Right cardiac atrium (tissue), 5 donors: Measurements from ENCODE around the gene EBF3. TPM values are rescaled to one million over a fixed set of nuclear protein-coding genes. Genes with fewer than 3 reads are reported as not detected.

Source experiments
- ATAC-seq, 2 donors: fragments of 200-7000 bp; cut with Tn5 transposase; one replicate each; pipeline versions ENCODE4 v1.8.0 to v1.9.1; 2020; ENCODE audit warnings: moderate library complexity in 2 of 2, mild to moderate bottlenecking in 1 of 2
- DNase-seq, 3 donors: peaks; one replicate each; pipeline ENCODE4 v3.0.0-alpha.2; 2020
- H3K27ac ChIP-seq: one replicate; pipeline ENCODE4 v1.5.1; 2013; ENCODE audit warnings: mild to moderate bottlenecking, low read length, control low read depth, moderate library complexity
- H3K27me3 ChIP-seq: one replicate; pipeline ENCODE4 v1.6.1; 2013; ENCODE audit not compliant: control insufficient read depth, insufficient read depth
- H3K4me1 ChIP-seq: one replicate; pipeline ENCODE4 v1.6.1; 2013; ENCODE audit warnings: low read length; ENCODE audit not compliant: control insufficient read depth, insufficient read depth
- H3K4me3 ChIP-seq: one replicate; pipeline ENCODE4 v1.5.1; 2013; ENCODE audit warnings: low read length, control low read depth
- H3K9me3 ChIP-seq: one replicate; pipeline ENCODE4 v1.6.1; 2013; ENCODE audit warnings: low read length; ENCODE audit not compliant: control insufficient read depth
- WGBS: extraction: QIAGEN DNeasy Blood & Tissue Kit; methylation state at CpG from one replicate; pipeline ENCODE4 v1.1.7; 2013; 5-methylcytosine and 5-hydroxymethylcytosine counted together
- intact Hi-C, 4 donors: fragments of 100-400 bp; cut with DNase I; formaldehyde crosslinking; loops; one replicate each; pipeline versions ENCODE4 v1.11.0 to v1.14.0; 2022 to 2023
- polyA plus RNA-seq: library from polyadenylated mRNA; stranded (reverse); fragments of 200-250 nt; gene quantifications from one replicate; pipeline ENCODE4 v1.2.3, GENCODE V29; 2013
- total RNA-seq, 4 donors: library from RNA; stranded (reverse); fragmentation: NEBNext Ultra II Directional; extraction: Animal tissue kit (Norgen Biotek cat#: 25700); gene quantifications; one replicate each; pipeline ENCODE4 v1.2.1, GENCODE V29; 2021
- donor health status: healthy with polysubstance abuse.
- donor health status: DM: no; HTN: yes; CAD: no.
- donor health status: DM: no; HTN: no; CAD: no.
- donor health status: DM: no; HTN: yes; CAD: no; lungs with severe emphysema.
- donor health status: DM: yes; HTN: yes; CAD: no.

The EBF3 gene
- total and polyA plus RNA-seq, 5 donors: 4.4 to 9.7 (median 8.5) TPM

GRCh38 chr10:129934196-129934925 is 29.7 kb downstream of the EBF3 start:
- H3K4me3 ChIP-seq: no peak overlapping the region
- WGBS: 88% methylated on average over 12 of the region's 12 CpGs
- intact Hi-C loops: no loop called here
- H3K4me1 ChIP-seq: peaks cover 2% of the 10 kb centered on the region
- no peak overlapping the region for H3K27ac ChIP-seq
- H3K9me3 ChIP-seq: no peaks in the 10 kb centered on the region
- DNase-seq: peak in 1 of 3 donors; percentile 42
- no peak for ATAC-seq
- H3K27me3 ChIP-seq: no peaks in the 10 kb centered on the region

GRCh38 chr10:129933456-129934092 is 30.5 kb downstream of the EBF3 start:
- Histone ChIP-seq H3K4me3 (no peak overlapping the region), H3K4me1 (peaks cover 2% of the 10 kb centered on the region), H3K9me3 (no peaks in the 10 kb centered on the region), H3K27ac (no peak overlapping the region), H3K27me3 (no peaks in the 10 kb centered on the region)
- intact Hi-C loops: no loop called here
- ATAC-seq (peak in 1 of 2 donors; percentile 14), DNase-seq (peak in 1 of 3 donors; percentile 33)
- WGBS: 74% methylated on average over 14 of the region's 14 CpGs

- Histone ChIP-seq H3K4me1 (peaks cover 2% of the 10 kb centered on the region), H3K9me3 (no peaks in the 10 kb centered on the region), H3K4me3 (no peak overlapping the region), H3K27ac (no peak overlapping the region), H3K27me3 (no peaks in the 10 kb centered on the region)
- no peak for ATAC-seq
- 87% methylated on average over 24 of the region's 24 CpGs for WGBS
- peak in 1 of 3 donors; percentile 17 for DNase-seq
- intact Hi-C loops: no loop called here
Observed at GRCh38 chr10:129932751-129933433, 31.2 kb downstream of the EBF3 start.

- H3K9me3 ChIP-seq: no peaks in the 10 kb centered on the region
- no peak overlapping the region for H3K4me3 ChIP-seq
- no peaks in the 10 kb centered on the region for H3K27me3 ChIP-seq
- intact Hi-C loops: no loop called here
- WGBS: 91% methylated on average over 6 of the region's 6 CpGs
- H3K4me1 ChIP-seq: peaks cover 2% of the 10 kb centered on the region
- ATAC-seq: no peak
- DNase-seq: peak in 1 of 3 donors; percentile 32
- H3K27ac ChIP-seq: no peak overlapping the region
Observed at GRCh38 chr10:129932182-129932581, 31.9 kb downstream of the EBF3 start.

- H3K27me3 ChIP-seq: no peaks in the 10 kb centered on the region
- DNase-seq: peak in 1 of 3 donors; percentile 5
- WGBS: 78% methylated on average over 12 of the region's 12 CpGs
- ATAC-seq: no peak
- no peak overlapping the region for H3K4me3 ChIP-seq
- H3K27ac ChIP-seq: no peak overlapping the region
- intact Hi-C loops: no loop called here
- H3K9me3 ChIP-seq: no peaks in the 10 kb centered on the region
- peaks cover 2% of the 10 kb centered on the region for H3K4me1 ChIP-seq
Observed at GRCh38 chr10:129929343-129930292, 34.5 kb downstream of the EBF3 start.

GRCh38 chr10:129927351-129928120 is 36.5 kb downstream of the EBF3 start:
- peak in 1 of 3 donors; percentile 21 for DNase-seq
- ATAC-seq: no peak
- Histone ChIP-seq H3K4me3 (no peak overlapping the region), H3K4me1 (peaks cover 2% of the 10 kb centered on the region), H3K27ac (no peak overlapping the region), H3K9me3 (no peaks in the 10 kb centered on the region), H3K27me3 (no peaks in the 10 kb centered on the region)
- WGBS: 70% methylated on average over 16 of the region's 16 CpGs
- intact Hi-C loops: no loop called here

- no peaks in the 10 kb centered on the region for H3K9me3 ChIP-seq
- peaks cover 2% of the 10 kb centered on the region for H3K4me1 ChIP-seq
- DNase-seq (no peak), ATAC-seq (no peak)
- H3K27me3 ChIP-seq: no peaks in the 10 kb centered on the region
- WGBS: 86% methylated on average over 29 of the region's 29 CpGs
- H3K27ac ChIP-seq: no peak overlapping the region
- intact Hi-C loops: no loop called here
- H3K4me3 ChIP-seq: no peak overlapping the region
Observed at GRCh38 chr10:129926066-129927055, 37.7 kb downstream of the EBF3 start.

GRCh38 chr10:129924375-129925085 is 39.5 kb downstream of the EBF3 start:
- Histone ChIP-seq H3K4me3 (no peak overlapping the region), H3K4me1 (peaks cover 1% of the 10 kb centered on the region), H3K27me3 (no peaks in the 10 kb centered on the region), H3K9me3 (no peaks in the 10 kb centered on the region), H3K27ac (no peak overlapping the region)
- WGBS: 89% methylated on average over 16 of the region's 16 CpGs
- no peak for ATAC-seq
- intact Hi-C loops: no loop called here
- DNase-seq: no peak

GRCh38 chr10:129922598-129923123 is 41.4 kb downstream of the EBF3 start:
- WGBS: 89% methylated on average over 18 of the region's 18 CpGs

More at GRCh38 chr10:129922598-129923123, 41.4 kb downstream of the EBF3 start:
- Histone ChIP-seq H3K27me3 (no peaks in the 10 kb centered on the region), H3K4me3 (no peak overlapping the region), H3K4me1 (no peaks in the 10 kb centered on the region), H3K27ac (no peak overlapping the region), H3K9me3 (no peaks in the 10 kb centered on the region)
- intact Hi-C loops: no loop called here
- ATAC-seq: no peak
- DNase-seq: no peak
